Stomach (tissue), 9 donors: ENCODE results near the gene KRTAP10-6. TPM values are rescaled to one million over a fixed set of nuclear protein-coding genes. Genes with fewer than 3 reads are reported as not detected.

Source experiments
- DNase-seq, 2 donors: peaks; one replicate each; pipeline versions ENCODE4 v3.0.0 to v3.0.0-alpha.2; 2013 to 2019
- H3K27ac ChIP-seq, 5 donors: fragments of 200-600 bp in 4 of 5; sonication (generic) in 4 of 5; one replicate each; pipeline ENCODE4 v1.5.1; 2013 to 2019; ENCODE audit warnings: mild to moderate bottlenecking in 1 of 5, moderate library complexity in 1 of 5
- H3K27me3 ChIP-seq, 3 donors: fragments of 200-600 bp; sonication (generic); one replicate each; pipeline ENCODE4 v1.5.1; 2017 to 2019; ENCODE audit warnings: mixed run types in 1 of 3
- H3K36me3 ChIP-seq, 4 donors: fragments of 200-600 bp; sonication (generic); 1 replicate in 3 of 4; 2 replicates in 1 of 4; pipeline ENCODE4 v1.5.1; 2016 to 2019
- H3K4me1 ChIP-seq, 4 donors: fragments of 200-600 bp; sonication (generic); one replicate each; pipeline ENCODE4 v1.5.1; 2016 to 2019
- H3K4me3 ChIP-seq, 4 donors: fragments of 200-600 bp; sonication (generic) in 3 of 4; one replicate each; pipeline ENCODE4 v1.5.1; 2016 to 2019; ENCODE audit warnings: mild to moderate bottlenecking in 1 of 4
- H3K9me3 ChIP-seq, 4 donors: fragments of 200-600 bp; sonication (generic); one replicate each; pipeline ENCODE4 v1.5.1; 2016 to 2019
- CTCF ChIP-seq, 7 experiments: fragments of 450-650 bp in 4 of 7; fragments of 200-600 bp in 3 of 7; sonication (generic) in 3 of 7; IDR thresholded peaks; one replicate each; pipeline ENCODE4 v1.5.1; 2016 to 2019; ENCODE audit warnings: antibody characterized with exemption in 7 of 7, control low read depth in 2 of 7, mild to moderate bottlenecking in 1 of 7
- EP300 ChIP-seq: sonication (generic); formaldehyde crosslinking; IDR thresholded peaks from one replicate; pipeline ENCODE4 v1.6.1; 2017; ENCODE audit warnings: antibody characterized with exemption
- POLR2A ChIP-seq, 4 donors: fragments of 450-650 bp; IDR thresholded peaks; one replicate each; pipeline ENCODE4 v1.6.1; 2016; ENCODE audit warnings: antibody characterized with exemption in 4 of 4, control low read depth in 2 of 4, mild to moderate bottlenecking in 1 of 4, moderate library complexity in 1 of 4
- POLR2AphosphoS5 ChIP-seq, 3 donors: sonication (generic); formaldehyde crosslinking; IDR thresholded peaks; one replicate each; pipeline ENCODE4 v1.6.1; 2016; ENCODE audit warnings: antibody characterized with exemption in 3 of 3
- WGBS, 5 donors: extraction: QIAGEN DNeasy Blood & Tissue Kit in 3 of 5; methylation state at CpG; one replicate each; pipeline versions ENCODE4 v1.1.5 to v1.1.7; 2013 to 2018; 5-methylcytosine and 5-hydroxymethylcytosine counted together
- intact Hi-C: fragments of 100-400 bp; cut with DNase I; formaldehyde crosslinking; loops from one replicate; pipeline ENCODE4 v1.15.1; 2023; ENCODE audit warnings: low total_unique reads
- polyA plus RNA-seq, 3 donors: library from polyadenylated mRNA; stranded (reverse); fragments of 200-250 nt; gene quantifications; one replicate each; pipeline ENCODE4 v1.2.3, GENCODE V29; 2013
- total RNA-seq, 5 donors: library from RNA; depleted of rRNA; stranded (reverse); fragments of >200 nt; gene quantifications; one replicate each; pipeline versions ENCODE4 v1.1.0 to v1.2.3, GENCODE V29; 2014 to 2016
- donor health status: healthy with polysubstance abuse.
- donor health status: Bipolar disorder and iron deficiency.
- donor health status: healthy.

The KRTAP10-6 gene
- total and polyA plus RNA-seq, 8 donors = not detected

- DNase-seq = no peak
- peaks cover 4 to 31% (median 25%) of the 10 kb centered on the region in 4 donors for H3K9me3 ChIP-seq
Observed at GRCh38 chr21:44614161-44614631, 21.9 kb upstream of the KRTAP10-6 start.

GRCh38 chr21:44613386-44614155 is 21.3 kb upstream of the KRTAP10-6 start:
- Histone ChIP-seq H3K4me3 (no peak overlapping the region), H3K36me3 (no peaks in the 10 kb centered on the region), H3K4me1 (no peaks in the 10 kb centered on the region), H3K27ac (no peak overlapping the region), H3K9me3 (peaks cover 4 to 34% (median 28%) of the 10 kb centered on the region in 4 donors), H3K27me3 (peaks cover 0 to 49% (median 0%) of the 10 kb centered on the region in 3 donors)
- intact Hi-C loops = no loop called here
- TF ChIP-seq POLR2A (IDR thresholded peaks at IDR 0.05) (no peak), CTCF (IDR thresholded peaks at IDR 0.05) (no peak), POLR2AphosphoS5 (IDR thresholded peaks at IDR 0.05) (no peak), EP300 (no peak)
- DNase-seq = no peak
- 85 to 89% (median 87%) methylated on average over 18 to 26 of the region's 26 CpGs for WGBS, 5 donors

More at GRCh38 chr21:44614161-44614631, 21.9 kb upstream of the KRTAP10-6 start:
- no peak for TF ChIP-seq EP300
- no peak for TF ChIP-seq CTCF (IDR thresholded peaks at IDR 0.05)
- no peak for TF ChIP-seq POLR2AphosphoS5 (IDR thresholded peaks at IDR 0.05)
- no peak for TF ChIP-seq POLR2A (IDR thresholded peaks at IDR 0.05)
- intact Hi-C loops = no loop called here
- Histone ChIP-seq H3K27ac (no peak overlapping the region), H3K4me3 (no peak overlapping the region), H3K36me3 (no peaks in the 10 kb centered on the region), H3K4me1 (no peaks in the 10 kb centered on the region), H3K27me3 (peaks cover 0 to 49% (median 0%) of the 10 kb centered on the region in 3 donors)
- 78 to 83% (median 80%) methylated on average over 13 to 20 of the region's 20 CpGs for WGBS, 5 donors

- TF ChIP-seq POLR2A (IDR thresholded peaks at IDR 0.05) = no peak
- no peak for TF ChIP-seq POLR2AphosphoS5 (IDR thresholded peaks at IDR 0.05)
- no peak for TF ChIP-seq CTCF (IDR thresholded peaks at IDR 0.05)
- no peak for TF ChIP-seq EP300
- 79 to 85% (median 81%) methylated on average over 13 of the region's 13 CpGs for WGBS, 5 donors
- intact Hi-C loops = no loop called here
- DNase-seq = no peak
- no peak overlapping the region for H3K27ac ChIP-seq
- H3K4me3 ChIP-seq = no peak overlapping the region
- H3K9me3 ChIP-seq = peaks cover 4 to 34% (median 28%) of the 10 kb centered on the region in 4 donors
- peaks cover 0 to 49% (median 0%) of the 10 kb centered on the region in 3 donors for H3K27me3 ChIP-seq
- no peaks in the 10 kb centered on the region for H3K4me1 ChIP-seq
- H3K36me3 ChIP-seq = no peaks in the 10 kb centered on the region
Observed at GRCh38 chr21:44612669-44613229, 20.4 kb upstream of the KRTAP10-6 start.

GRCh38 chr21:44612029-44612486 is 19.8 kb upstream of the KRTAP10-6 start, which contains the start of gene KRTAP10-8:
Gene KRTAP10-8 (plus strand): TSS chr21:44612079. CDS start chr21:44612101, 22 bp downstream.
- TF ChIP-seq CTCF (IDR thresholded peaks at IDR 0.05) = no peak
- TF ChIP-seq EP300 = no peak
- no peak for TF ChIP-seq POLR2AphosphoS5 (IDR thresholded peaks at IDR 0.05)
- no peak for TF ChIP-seq POLR2A (IDR thresholded peaks at IDR 0.05)
- no peak for DNase-seq
- no peak within 1 kb of the TSS for H3K4me3 ChIP-seq

More at GRCh38 chr21:44612029-44612486, 19.8 kb upstream of the KRTAP10-6 start, which contains the start of gene KRTAP10-8:
- Histone ChIP-seq H3K36me3 (no peaks in the 10 kb centered on the region), H3K27me3 (peaks cover 0 to 47% (median 0%) of the 10 kb centered on the region in 3 donors), H3K9me3 (peaks cover 4 to 34% (median 28%) of the 10 kb centered on the region in 4 donors), H3K4me1 (no peaks in the 10 kb centered on the region), H3K27ac (no peak within 1 kb of the TSS)
- intact Hi-C loops = no loop called here
- 79 to 90% (median 81%) methylated on average over 7 to 8 of the region's 8 CpGs for WGBS, 5 donors
